ENCODE measurements around the gene CNTNAP5. TPM values are rescaled to one million over a fixed set of nuclear protein-coding genes. Genes with fewer than 3 reads are reported as not detected.

CNTNAP5 gene
- total and polyA plus RNA-seq, 2 of the 8 experiments (the other 6 are each of a cell fraction or from before 2014, with no cell fraction given) = 0.11 to 0.76 TPM

GRCh38 chr2:124923097-124923496 lies 898.0 kb downstream of the CNTNAP5 start:
- no peak overlapping the region for H3K18ac ChIP-seq (ENCODE audit: extremely low read depth, low read length)
- H4K91ac ChIP-seq (replicated peaks; ENCODE audit: insufficient read length, low read length) = no peak overlapping the region
- H3K4me1 ChIP-seq (replicated peaks in 1 of 4; ENCODE audit: control insufficient read depth in 3 of 4, insufficient read depth in 4 of 4, low read length in 3 of 4) = no peaks in the 10 kb centered on the region
- no peak overlapping the region for H2BK5ac ChIP-seq (ENCODE audit: low read depth, low read length)
- no peaks in the 10 kb centered on the region for H3K79me1 ChIP-seq (ENCODE audit: low read depth, low read length)
- H2BK20ac ChIP-seq (ENCODE audit: low read length) = no peak overlapping the region
- ChIA-PET POLR2A (ENCODE audit: partially characterized antibody) (no interaction called here), CTCF (ENCODE audit: partially characterized antibody) (no interaction called here)
- H3K56ac ChIP-seq (replicated peaks; ENCODE audit: insufficient read length, low read depth, low read length) = no peak overlapping the region
- TF ChIP-seq SP4 (IDR thresholded peaks at IDR 0.05; ENCODE audit: low read length) (no peak), POU5F1 (IDR thresholded peaks at IDR 0.05; ENCODE audit: low read depth, low read length) (no peak), CTBP2 (IDR thresholded peaks at IDR 0.05; ENCODE audit: borderline replicate concordance, insufficient read depth, insufficient read length, low read length) (no peak), CBX5 (IDR thresholded peaks at IDR 0.05; ENCODE audit: low read depth, low read length) (no peak), GABPA (IDR thresholded peaks at IDR 0.05; ENCODE audit: borderline replicate concordance, insufficient read depth, low read length) (no peak), TAF7 (optimal IDR thresholded peaks at IDR 0.05; ENCODE audit: borderline replicate concordance, low read depth, low read length) (no peak), SUZ12 (IDR thresholded peaks at IDR 0.05; ENCODE audit: low read length) (no peak), JUN (IDR thresholded peaks at IDR 0.05; ENCODE audit: low read depth, low read length) (no peak), JUND (IDR thresholded peaks at IDR 0.05; ENCODE audit: low read length) (no peak), RFX5 (IDR thresholded peaks at IDR 0.05; ENCODE audit: borderline replicate concordance, low read depth, low read length) (no peak), SIN3A (conservative IDR thresholded peaks at IDR 0.05 in 1 of 2, IDR thresholded peaks at IDR 0.05 in 1 of 2; ENCODE audit: low read depth in 1 of 2, low read length in 2 of 2) (no peak), HDAC6 (IDR thresholded peaks at IDR 0.05; ENCODE audit: low read depth, low read length) (no peak), FOSL1 (IDR thresholded peaks at IDR 0.05; ENCODE audit: insufficient read depth, low read depth, low read length) (no peak)
- no peaks in the 10 kb centered on the region for H3K23me2 ChIP-seq (ENCODE audit: low read depth, low read length)
- no peak overlapping the region for H3K27ac ChIP-seq (ENCODE audit: low read depth, low read length)
- no peak overlapping the region for H4K5ac ChIP-seq (ENCODE audit: insufficient read length, low read depth, low read length)
- H2BK120ac ChIP-seq (replicated peaks; ENCODE audit: low read depth, low read length) = no peak overlapping the region
- WGBS, 2 experiments (ENCODE audit: extremely low coverage in 1 of 2, insufficient coverage in 1 of 2, insufficient read length in 1 of 2, insufficient replicate concordance in 2 of 2, low coverage in 1 of 2, low lambda C conversion rate in 2 of 2, missing lambda C conversion rate in 1 of 2) = 94% methylated on average over 3 of the region's 3 CpGs; no CpG with 5 or more reads in 1 of the 2 experiments
- no peak overlapping the region for H3K4me2 ChIP-seq (ENCODE audit: insufficient read depth in 1 of 2, low read depth in 2 of 2, low read length in 2 of 2)
- no peak overlapping the region for H3K23ac ChIP-seq (ENCODE audit: insufficient read length)
- H3K9ac ChIP-seq (replicated peaks in 1 of 4; ENCODE audit: extremely low read depth in 1 of 4, low read depth in 3 of 4, low read length in 3 of 4) = no peak overlapping the region
- no peak overlapping the region for H4K8ac ChIP-seq (ENCODE audit: extremely low read depth, insufficient read depth, low read length)
- H3K79me2 ChIP-seq (ENCODE audit: control insufficient read depth in 1 of 2, insufficient read depth in 2 of 2, low read length in 2 of 2) = no peaks in the 10 kb centered on the region
- no peak for FAIRE-seq
- no peak overlapping the region for H2AK5ac ChIP-seq (ENCODE audit: low read depth, low read length)
- no peaks in the 10 kb centered on the region for H3K36me3 ChIP-seq (ENCODE audit: control insufficient read depth in 2 of 4, insufficient read depth in 4 of 4, low read length in 3 of 4)
- H2BK15ac ChIP-seq (ENCODE audit: low read length) = no peak overlapping the region
- no peak overlapping the region for H2BK12ac ChIP-seq (ENCODE audit: low read depth, low read length)
- no peaks in the 10 kb centered on the region for H4K20me1 ChIP-seq (replicated peaks in 1 of 2; ENCODE audit: control insufficient read depth in 1 of 2, insufficient read depth in 2 of 2, low read length in 2 of 2)
- H3K14ac ChIP-seq (ENCODE audit: insufficient read length) = no peak overlapping the region
- no peaks in the 10 kb centered on the region for H3K27me3 ChIP-seq (replicated peaks in 1 of 4; ENCODE audit: control insufficient read depth in 3 of 4, extremely low read depth in 1 of 4, insufficient read depth in 3 of 4, low read length in 3 of 4)
- no peak overlapping the region for H3K4ac ChIP-seq (replicated peaks; ENCODE audit: insufficient read length, low read depth, low read length)
- H2AFZ ChIP-seq (ENCODE audit: low read length) = no peak overlapping the region
- H3K9me3 ChIP-seq (ENCODE audit: insufficient read depth in 2 of 2, low read depth in 1 of 2, low read length in 1 of 2) = no peaks in the 10 kb centered on the region
- no peak overlapping the region for H3K4me3 ChIP-seq (ENCODE audit: extremely low read depth in 1 of 4, insufficient read depth in 2 of 4, low read depth in 3 of 4, low read length in 4 of 4)
- DNase-seq (ENCODE audit: low read depth in 1 of 2, low spot score in 2 of 2) = no peak

Measured in H1 (cell line).